ENCODE measurements around the gene LRRC23. TPM values are rescaled to one million over a fixed set of nuclear protein-coding genes. Genes with fewer than 3 reads are reported as not detected.

Gene LRRC23
- total RNA-seq, 2 experiments from 2014 or later, result 3.1 to 6.0 TPM

DNA sequence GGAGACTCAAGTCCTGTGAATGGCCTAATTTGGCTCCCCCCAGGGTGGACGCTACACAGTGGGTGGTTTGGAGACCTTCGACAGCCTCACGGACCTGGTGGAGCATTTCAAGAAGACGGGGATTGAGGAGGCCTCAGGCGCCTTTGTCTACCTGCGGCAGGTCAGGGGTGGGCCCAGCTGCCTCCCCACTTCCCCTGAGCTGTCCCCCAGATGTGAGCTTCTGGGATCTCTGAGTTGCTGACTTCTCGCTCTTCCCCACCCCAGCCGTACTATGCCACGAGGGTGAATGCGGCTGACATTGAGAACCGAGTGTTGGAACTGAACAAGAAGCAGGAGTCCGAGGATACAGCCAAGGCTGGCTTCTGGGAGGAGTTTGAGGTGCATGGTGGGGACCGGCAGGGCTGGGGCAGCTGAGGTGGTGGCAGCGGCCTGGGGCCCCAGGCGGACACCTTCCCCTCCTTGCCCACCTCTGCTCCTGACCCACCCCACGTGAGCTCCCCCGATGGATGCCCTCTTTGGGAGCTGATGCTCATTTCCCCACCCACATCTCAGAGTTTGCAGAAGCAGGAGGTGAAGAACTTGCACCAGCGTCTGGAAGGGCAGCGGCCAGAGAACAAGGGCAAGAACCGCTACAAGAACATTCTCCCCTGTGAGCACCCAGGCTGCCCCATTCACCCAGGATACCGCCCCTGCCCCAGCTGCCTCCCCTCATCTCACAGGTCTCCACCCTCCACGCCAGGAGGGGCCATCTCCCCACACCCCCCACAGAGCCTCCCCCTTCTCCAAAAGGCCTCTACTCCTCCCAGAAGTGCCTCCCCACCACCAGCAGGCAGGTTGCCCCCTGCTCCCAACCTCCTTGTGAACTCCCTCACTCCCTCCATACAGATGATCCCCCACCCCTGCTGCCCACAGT is 50.7 kb downstream of the LRRC23 start:
- CTCF ChIA-PET, result interaction anchor here (0.7 to 13.2 kb wide), 5 partner anchors 8 to 18 kb away, joined by 3 to 337 read pairs (median 6); partner anchors contain the start of genes C12orf57, PTPN6 and RNU7-1
- POLR2A ChIA-PET, result interaction anchor here (1.0 to 13.5 kb wide), 2 partner anchors 8 to 9 kb away, joined by 5 to 353 read pairs; partner anchors contain the start of genes C12orf57, PTPN6 and RNU7-1

DNA sequence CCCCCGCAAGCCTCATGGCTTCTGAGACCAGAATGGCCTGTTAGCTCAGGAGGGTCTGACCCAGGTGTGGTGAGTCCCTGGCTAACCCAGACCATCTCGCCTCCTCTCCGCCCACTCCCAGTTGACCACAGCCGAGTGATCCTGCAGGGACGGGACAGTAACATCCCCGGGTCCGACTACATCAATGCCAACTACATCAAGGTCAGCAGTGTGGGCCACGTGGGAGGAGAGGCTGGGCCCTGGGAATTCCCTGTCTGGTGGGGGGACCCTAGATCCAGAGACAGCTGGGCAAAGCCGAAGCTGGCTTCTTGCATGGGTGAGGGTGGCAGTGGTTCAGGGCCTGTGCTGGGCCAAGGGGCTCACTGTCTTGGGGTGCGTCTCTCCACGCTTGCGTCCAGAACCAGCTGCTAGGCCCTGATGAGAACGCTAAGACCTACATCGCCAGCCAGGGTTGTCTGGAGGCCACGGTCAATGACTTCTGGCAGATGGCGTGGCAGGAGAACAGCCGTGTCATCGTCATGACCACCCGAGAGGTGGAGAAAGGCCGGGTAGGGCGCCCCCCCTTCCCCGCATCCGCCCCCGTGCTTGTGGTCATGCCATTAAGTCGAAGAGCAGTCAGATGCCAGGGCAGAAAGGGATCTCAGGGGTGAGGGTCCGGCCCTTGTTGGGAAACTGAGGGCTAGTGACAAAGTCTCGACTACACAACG is 51.6 kb downstream of the LRRC23 start:
- POLR2A ChIA-PET, result interaction anchor here (13.5 kb wide), 1 partner anchor 9 kb away, joined by 353 read pairs; the partner anchor contains the start of genes C12orf57, PTPN6 and RNU7-1
- CTCF ChIA-PET, result interaction anchor here (0.7 to 13.2 kb wide), 4 partner anchors 8 to 18 kb away, joined by 3 to 337 read pairs (median 4); partner anchors contain the start of genes C12orf57, PTPN6 and RNU7-1

DNA sequence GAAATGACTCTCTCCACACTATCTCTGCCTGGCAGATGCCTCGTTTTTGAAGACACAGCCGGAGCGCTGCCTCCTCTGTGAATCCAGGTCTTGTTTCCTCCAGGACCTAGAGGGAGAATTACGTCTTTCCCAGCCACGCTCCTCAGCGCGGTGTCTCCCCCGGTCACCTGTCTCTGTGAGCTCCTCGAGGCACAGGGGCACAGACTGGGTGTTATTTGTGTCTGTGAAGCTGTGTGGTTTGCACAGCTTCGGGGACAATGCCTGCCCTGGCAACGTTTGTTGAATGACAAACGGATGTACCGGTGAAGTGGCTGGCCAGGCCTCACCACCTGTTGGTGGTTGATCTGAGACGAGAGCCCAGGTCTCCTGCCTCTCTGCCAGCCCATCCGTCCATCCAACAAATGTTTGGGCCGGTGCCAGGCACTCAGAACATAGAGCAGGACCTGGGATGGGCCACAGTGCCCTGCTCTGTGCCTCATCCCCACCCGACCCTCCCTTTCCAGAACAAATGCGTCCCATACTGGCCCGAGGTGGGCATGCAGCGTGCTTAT is 52.6 kb downstream of the LRRC23 start:
- ChIA-PET POLR2A (interaction anchor here (13.5 kb wide), 1 partner anchor 10 kb away, joined by 353 read pairs; the partner anchor contains the start of genes C12orf57, PTPN6 and RNU7-1), CTCF (interaction anchor here (1.4 to 13.2 kb wide), 3 partner anchors 10 to 19 kb away, joined by 6 to 337 read pairs (median 52); partner anchors contain the start of genes C12orf57, PTPN6 and RNU7-1)

DNA sequence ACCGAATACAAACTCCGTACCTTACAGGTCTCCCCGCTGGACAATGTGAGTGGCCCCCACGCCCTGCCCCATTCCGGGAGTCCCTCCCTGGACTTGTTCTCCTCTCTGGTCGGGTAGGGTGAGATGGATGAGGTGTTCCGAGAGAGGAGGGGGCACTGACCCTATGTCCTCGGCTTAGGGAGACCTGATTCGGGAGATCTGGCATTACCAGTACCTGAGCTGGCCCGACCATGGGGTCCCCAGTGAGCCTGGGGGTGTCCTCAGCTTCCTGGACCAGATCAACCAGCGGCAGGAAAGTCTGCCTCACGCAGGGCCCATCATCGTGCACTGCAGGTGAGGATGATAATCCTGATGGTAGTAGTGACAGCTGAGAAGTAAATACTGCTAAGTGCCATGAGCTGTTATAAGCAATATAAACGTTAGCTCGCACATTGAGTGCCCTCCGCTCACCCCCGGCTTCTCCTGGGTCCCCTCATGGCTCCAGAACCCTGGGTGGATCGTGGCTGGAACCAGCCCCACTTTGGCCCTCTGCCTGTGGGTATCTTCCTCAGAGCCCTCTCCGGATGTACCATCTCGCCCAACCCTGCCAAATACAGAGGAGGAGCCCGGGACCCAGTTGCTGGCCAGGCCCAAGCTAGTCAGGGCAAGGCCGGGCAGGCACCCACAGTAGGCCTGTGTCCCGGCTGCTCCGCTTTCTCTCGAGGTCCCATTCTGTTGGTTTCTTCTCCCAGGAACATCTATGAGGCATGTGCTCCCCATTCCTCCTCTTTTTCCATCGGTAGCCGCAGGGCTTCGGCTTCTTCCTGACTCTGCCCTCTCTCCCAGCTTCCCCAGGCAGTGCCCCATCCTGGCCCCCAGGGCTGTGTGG is 53.4 kb downstream of the LRRC23 start:
- ChIA-PET CTCF (interaction anchor here (1.5 to 13.2 kb wide), 4 partner anchors 10 to 32 kb away, joined by 4 to 337 read pairs (median 30); partner anchors contain the start of genes C12orf57, PTPN6 and RNU7-1), POLR2A (interaction anchor here (1.4 to 13.5 kb wide), 2 partner anchors 11 to 18 kb away, joined by 4 to 353 read pairs; partner anchors contain the start of genes C12orf57, PTPN6 and RNU7-1)

DNA sequence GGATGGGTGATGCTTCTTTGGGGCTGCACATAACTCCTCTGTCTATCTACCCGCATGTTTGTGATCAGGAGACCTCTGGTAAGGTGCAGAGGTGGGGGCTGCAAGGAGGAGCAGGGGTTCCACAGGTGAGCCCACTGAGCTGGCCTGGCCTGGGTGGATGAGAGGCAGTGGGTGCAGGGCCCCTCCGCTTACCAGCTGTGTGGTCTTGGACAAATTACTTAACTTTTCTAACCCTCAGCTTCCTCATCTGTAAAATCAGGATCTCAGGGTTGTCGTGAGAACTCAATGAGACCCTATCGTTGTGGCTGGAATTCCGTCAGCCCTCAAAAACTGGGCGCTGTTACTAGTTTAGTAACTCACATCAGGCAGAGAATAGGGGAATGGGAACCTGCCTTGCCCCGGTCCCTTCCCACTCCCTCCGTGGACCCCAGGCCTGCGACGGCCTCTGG is 54.0 kb downstream of the LRRC23 start:
- ChIA-PET CTCF (interaction anchor here (0.9 to 13.2 kb wide), 5 partner anchors 10 to 67 kb away, joined by 4 to 337 read pairs (median 8); partner anchors contain the start of genes C12orf57, PTPN6 and RNU7-1), POLR2A (interaction anchor here (1.0 to 13.5 kb wide), 5 partner anchors 10 to 89 kb away, joined by 3 to 353 read pairs (median 7); partner anchors contain the start of genes C12orf57, PTPN6 and RNU7-1)

DNA sequence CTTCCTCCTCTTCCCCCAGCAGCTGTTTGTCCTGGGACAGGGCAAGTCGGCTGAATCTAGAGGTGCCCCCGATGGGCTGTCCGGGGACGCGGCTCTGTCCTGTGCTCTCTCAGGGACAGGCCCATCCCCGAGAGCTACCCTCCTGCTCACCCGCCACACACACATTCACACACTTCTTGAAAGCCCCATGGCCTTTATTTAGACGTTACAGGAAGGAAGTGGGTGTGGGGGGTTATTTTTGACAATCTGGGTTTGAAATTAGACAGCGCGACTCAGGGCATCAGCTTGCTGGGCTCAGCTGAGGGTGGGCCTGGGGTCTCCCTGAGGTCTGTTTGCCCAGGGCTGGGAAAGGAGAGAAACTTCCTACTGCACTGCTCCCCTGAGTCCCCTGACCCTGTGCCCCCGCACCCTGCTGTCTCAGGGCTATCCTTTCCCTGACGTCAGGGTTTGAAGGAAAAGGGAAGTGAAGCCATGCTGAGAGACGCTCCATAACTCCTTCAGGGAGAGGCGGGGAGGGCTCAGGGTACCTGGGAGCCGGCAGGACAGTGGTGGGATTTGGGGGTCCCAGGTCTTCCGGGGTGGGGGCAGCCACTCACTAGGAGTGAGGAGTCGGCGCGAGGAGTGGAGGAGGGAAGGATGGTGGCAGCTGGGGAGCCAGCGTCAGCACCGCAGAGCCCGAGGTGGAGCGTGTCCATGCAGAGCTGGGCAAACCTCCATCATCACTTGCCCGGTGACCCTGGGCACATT is 54.6 kb downstream of the LRRC23 start:
- POLR2A ChIA-PET, result interaction anchor here (1.0 to 13.5 kb wide), 5 partner anchors 10 to 90 kb away, joined by 3 to 353 read pairs (median 7); partner anchors contain the start of genes C12orf57, PTPN6 and RNU7-1
- CTCF ChIA-PET, result interaction anchor here (0.9 to 13.2 kb wide), 5 partner anchors 10 to 68 kb away, joined by 4 to 337 read pairs (median 8); partner anchors contain the start of genes C12orf57, PTPN6 and RNU7-1

DNA sequence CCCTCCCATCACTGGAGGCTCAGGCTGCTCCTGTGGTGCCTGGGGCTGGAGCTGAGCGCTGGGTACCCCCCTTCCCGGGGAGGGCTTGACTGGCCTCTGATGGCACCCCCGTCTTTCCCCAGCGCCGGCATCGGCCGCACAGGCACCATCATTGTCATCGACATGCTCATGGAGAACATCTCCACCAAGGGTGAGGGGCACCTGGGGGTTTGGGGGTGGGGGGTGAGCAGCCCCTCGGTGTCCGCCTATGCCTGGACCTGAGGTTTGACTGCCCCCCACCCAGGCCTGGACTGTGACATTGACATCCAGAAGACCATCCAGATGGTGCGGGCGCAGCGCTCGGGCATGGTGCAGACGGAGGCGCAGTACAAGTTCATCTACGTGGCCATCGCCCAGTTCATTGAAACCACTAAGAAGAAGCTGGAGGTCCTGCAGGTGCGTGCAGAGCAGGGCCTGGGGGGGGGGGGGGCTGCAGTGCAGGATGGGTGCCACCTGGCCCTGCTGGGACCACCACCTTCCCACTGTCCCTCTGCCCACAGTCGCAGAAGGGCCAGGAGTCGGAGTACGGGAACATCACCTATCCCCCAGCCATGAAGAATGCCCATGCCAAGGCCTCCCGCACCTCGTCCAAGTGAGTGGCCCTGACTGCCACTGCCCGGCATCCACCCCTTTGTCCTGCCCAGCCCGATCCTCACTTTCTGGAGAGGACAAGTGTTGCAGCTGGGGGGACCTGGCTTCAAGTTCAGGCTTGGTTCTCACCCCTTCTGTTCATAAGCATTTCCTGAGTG is 55.4 kb downstream of the LRRC23 start:
- ChIA-PET CTCF (interaction anchor here (0.9 to 13.2 kb wide), 6 partner anchors 9 to 153 kb away, joined by 3 to 337 read pairs (median 6); partner anchors contain the start of genes C12orf57, CDCA3, PTPN6 and RNU7-1), POLR2A (interaction anchor here (1.0 to 13.5 kb wide), 8 partner anchors 9 to 91 kb away, joined by 3 to 353 read pairs (median 7); partner anchors contain the start of genes C12orf57, LPCAT3, PTPN6 and RNU7-1)

DNA sequence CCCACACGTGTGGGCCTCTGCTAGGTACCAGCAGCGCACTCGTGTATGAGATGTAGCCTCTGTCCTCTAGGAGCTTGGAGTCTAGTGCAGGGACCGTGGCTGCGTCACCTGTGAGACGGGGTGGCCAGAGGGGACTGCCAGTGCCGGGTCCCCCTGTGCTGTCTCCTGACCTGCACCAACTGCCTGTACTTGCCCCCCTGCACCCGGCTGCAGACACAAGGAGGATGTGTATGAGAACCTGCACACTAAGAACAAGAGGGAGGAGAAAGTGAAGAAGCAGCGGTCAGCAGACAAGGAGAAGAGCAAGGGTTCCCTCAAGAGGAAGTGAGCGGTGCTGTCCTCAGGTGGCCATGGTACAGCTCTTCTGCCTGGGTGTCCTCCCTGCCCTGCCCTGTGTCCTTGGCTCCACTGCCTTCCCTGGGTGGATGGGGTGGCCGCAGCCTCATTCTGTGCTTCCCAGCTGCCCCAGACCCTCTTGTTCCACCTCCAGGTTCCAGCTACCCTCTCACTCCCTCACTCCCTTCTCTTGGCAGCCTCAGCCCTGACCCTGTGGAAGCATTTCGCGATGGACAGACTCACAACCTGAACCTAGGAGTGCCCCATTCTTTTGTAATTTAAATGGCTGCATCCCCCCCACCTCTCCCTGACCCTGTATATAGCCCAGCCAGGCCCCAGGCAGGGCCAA is 56.1 kb downstream of the LRRC23 start:
- CTCF ChIA-PET, result interaction anchor here (0.9 to 13.2 kb wide), 9 partner anchors 9 to 152 kb away, joined by 3 to 337 read pairs (median 4); partner anchors contain the start of genes C12orf57, CDCA3, PTPN6 and RNU7-1
- POLR2A ChIA-PET, result interaction anchor here (1.0 to 13.5 kb wide), 6 partner anchors 13 to 89 kb away, joined by 3 to 353 read pairs (median 7); partner anchors contain the start of genes C12orf57, LPCAT3, PTPN6 and RNU7-1

DNA sequence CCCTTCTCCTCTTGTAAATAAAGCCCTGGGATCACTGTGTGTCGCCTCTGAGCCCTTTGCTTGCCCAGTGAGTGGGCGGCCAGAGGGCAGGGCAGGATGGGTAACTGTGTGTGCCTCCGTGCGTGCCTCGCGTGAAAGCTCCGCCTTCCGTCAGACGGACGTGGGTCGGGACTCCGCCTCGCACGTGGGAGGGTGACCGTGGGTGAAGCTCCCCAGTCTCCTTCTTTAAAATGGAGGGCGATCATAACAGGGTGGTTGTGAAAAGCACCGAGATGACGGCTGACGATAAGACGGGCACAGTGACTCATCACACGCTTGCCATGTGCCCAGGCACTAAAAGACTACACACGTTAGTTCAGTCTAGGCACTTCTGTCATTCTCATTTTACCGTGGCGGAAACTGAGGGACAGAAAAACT is 56.7 kb downstream of the LRRC23 start:
- ChIA-PET POLR2A (interaction anchor here (0.6 to 13.5 kb wide), 7 partner anchors 14 to 89 kb away, joined by 3 to 353 read pairs (median 7); partner anchors contain the start of genes C12orf57, LPCAT3, PTPN6 and RNU7-1), CTCF (interaction anchor here (0.9 to 13.2 kb wide), 10 partner anchors 8 to 152 kb away, joined by 3 to 337 read pairs (median 4); partner anchors contain the start of genes C12orf57, CDCA3, PTPN6 and RNU7-1)

DNA sequence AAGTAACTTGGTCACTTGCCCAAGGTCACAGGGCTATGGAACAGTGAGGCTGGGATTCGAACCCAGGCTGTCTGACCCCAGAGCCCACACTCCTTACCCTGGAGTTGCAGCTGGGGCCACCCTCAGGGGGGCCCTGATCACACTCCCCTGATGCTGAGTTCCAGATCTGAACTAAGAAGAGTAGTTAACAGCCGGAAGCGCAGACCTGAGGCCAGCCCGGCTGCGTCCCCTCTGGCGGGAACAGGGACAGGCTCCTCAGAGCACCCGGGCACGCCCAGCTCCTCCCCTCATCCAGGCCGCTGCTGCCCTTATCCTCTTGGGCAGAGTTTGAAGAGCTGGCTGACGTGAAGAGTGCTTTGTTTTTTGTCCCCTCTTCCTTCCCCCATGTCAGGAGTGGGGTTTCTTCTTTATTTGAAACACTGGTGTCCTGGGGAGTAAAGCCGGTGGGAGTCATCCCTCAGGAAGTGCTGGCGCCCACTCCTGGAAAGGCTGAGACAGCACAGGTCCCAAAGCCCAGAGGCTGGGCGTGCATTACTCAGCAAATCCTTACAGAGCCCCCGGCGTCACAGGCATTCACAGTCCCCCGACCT is 57.2 kb downstream of the LRRC23 start:
- ChIA-PET CTCF (interaction anchor here (1.2 to 13.2 kb wide), 8 partner anchors 7 to 146 kb away, joined by 3 to 337 read pairs (median 4); partner anchors contain the start of genes C12orf57, CDCA3, PTPN6 and RNU7-1), POLR2A (interaction anchor here (0.6 to 13.5 kb wide), 6 partner anchors 14 to 90 kb away, joined by 4 to 353 read pairs (median 7); partner anchors contain the start of genes C12orf57, LPCAT3, PTPN6 and RNU7-1)

DNA sequence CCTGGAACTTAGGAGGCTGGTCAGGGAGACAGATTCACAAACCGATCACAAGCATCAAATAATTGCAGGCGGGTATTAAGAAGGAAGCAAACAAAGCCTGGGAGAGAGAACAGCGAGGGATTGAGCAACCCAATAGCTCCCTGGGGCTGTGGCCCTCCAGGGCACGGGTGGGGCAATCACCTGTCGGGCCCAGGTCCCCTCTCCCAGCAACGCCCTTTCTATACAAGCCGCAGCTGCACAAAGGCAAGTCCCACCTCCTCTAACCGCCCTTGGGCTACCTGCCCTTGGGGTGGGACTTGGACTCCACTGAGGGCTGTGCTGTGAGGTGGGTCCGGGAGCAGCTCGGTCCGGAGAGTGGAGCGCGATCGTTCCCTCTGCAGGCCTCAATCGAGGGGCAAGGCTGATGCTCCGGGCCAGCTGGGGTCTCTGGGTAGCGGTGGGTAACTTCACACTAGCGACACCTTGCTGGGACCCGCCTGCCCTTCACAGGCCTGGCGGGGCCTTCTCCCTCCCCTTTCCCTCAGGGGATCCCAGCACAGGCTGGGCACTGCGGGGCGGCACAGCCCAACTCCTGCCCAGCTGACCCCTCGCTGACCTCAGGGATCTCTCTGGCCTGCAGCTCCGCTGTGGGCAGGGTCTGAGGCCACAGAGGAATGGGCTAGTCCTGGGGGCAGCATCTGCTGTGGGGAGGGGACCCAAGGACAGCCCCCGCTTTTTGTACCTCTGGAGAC is 57.8 kb downstream of the LRRC23 start:
- CTCF ChIA-PET, result interaction anchor here (0.6 to 13.2 kb wide), 5 partner anchors 15 to 250 kb away, joined by 3 to 337 read pairs (median 5); partner anchors contain the start of genes C12orf57, PTPN6 and RNU7-1
- POLR2A ChIA-PET, result interaction anchor here (1.6 to 13.5 kb wide), 4 partner anchors 15 to 90 kb away, joined by 5 to 353 read pairs (median 11); partner anchors contain the start of genes C12orf57, LPCAT3, PTPN6 and RNU7-1

DNA sequence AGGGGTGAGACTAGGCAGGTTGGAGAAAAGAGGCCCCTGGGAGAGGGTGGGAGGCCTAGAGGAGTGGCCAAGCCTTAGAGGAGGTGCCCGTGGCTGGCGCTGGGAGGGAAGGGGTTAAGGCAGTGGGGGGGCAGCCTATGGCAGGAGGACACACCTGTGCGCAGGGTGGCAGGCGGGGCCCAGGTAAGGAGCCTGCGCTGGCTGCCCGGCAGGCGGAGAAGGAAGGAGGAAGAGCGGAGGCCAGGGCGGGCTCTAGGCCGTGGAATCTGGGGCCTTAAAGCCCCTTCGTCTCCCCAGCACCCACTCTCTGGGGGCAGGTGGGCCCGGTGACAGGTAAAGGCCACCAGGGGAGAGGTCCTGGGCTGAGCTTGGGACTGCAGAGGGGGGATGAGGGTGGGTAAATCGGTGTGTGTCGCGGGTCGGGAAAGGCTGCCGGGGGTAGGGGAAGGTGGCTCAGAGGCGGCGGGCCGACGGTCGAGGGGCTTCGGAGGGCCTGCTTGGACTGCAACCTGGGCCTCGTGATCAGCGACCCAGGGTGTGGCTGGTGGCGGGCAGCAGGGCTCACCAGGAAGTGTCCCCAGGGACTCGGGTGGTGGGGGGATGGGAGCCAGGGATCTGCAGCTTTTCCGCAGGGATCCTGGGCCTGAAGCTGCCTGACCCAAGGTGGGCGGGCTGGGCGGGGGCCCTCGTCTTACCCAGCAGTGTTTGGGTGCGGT is 58.6 kb downstream of the LRRC23 start:
- ChIA-PET POLR2A (interaction anchor here (1.5 to 13.5 kb wide), 3 partner anchors 9 to 55 kb away, joined by 5 to 353 read pairs (median 7); partner anchors contain the start of genes C12orf57, LPCAT3, PTPN6 and RNU7-1), CTCF (interaction anchor here (0.8 to 13.2 kb wide), 6 partner anchors 9 to 198 kb away, joined by 3 to 337 read pairs (median 7); partner anchors contain the start of genes C12orf57, PTPN6, RNU7-1 and SPSB2)

Data from activated CD8-positive, alpha-beta memory T cell treated with anti-CD3 and anti-CD28 coated beads for 36 hours (primary cell).